GM10266 (cell line): ENCODE measurements around the gene MAST1.
"Not testable (repeated sequence)": the region's sequence is repeated elsewhere in the genome, so short reads cannot be mapped to it uniquely, and the experiment has no call there.

ENCODE experiments used
- DNase-seq: peaks from one replicate; pipeline ENCODE4 v3.0.0; 2012; ENCODE audit errors: extremely low spot score
- TF ChIP-seq, protein P1 (sequence below): IDR thresholded peaks from 2 replicates; pipeline ENCODE4 v1.5.1; 2012; ENCODE audit warnings: mild to moderate bottlenecking, low read depth; ENCODE audit not compliant: control insufficient read depth, insufficient read depth; ENCODE audit errors: missing control alignments

MAST1 gene

GRCh38 chr19:12804051-12804450, 34.3 kb upstream of the MAST1 start:
- TF ChIP-seq, protein P1, sequence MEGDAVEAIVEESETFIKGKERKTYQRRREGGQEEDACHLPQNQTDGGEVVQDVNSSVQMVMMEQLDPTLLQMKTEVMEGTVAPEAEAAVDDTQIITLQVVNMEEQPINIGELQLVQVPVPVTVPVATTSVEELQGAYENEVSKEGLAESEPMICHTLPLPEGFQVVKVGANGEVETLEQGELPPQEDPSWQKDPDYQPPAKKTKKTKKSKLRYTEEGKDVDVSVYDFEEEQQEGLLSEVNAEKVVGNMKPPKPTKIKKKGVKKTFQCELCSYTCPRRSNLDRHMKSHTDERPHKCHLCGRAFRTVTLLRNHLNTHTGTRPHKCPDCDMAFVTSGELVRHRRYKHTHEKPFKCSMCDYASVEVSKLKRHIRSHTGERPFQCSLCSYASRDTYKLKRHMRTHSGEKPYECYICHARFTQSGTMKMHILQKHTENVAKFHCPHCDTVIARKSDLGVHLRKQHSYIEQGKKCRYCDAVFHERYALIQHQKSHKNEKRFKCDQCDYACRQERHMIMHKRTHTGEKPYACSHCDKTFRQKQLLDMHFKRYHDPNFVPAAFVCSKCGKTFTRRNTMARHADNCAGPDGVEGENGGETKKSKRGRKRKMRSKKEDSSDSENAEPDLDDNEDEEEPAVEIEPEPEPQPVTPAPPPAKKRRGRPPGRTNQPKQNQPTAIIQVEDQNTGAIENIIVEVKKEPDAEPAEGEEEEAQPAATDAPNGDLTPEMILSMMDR, result no peak
- no peak for DNase-seq

GRCh38 chr19:12806242-12807081, 31.9 kb upstream of the MAST1 start, which contains the start of gene RNASEH2A:
TSS of gene RNASEH2A (plus strand) at chr19:12806584. CDS start at chr19:12806674, 90 bp downstream.
- TF ChIP-seq, protein P1, result no peak
- DNase-seq, result peak; percentile 97

DNA sequence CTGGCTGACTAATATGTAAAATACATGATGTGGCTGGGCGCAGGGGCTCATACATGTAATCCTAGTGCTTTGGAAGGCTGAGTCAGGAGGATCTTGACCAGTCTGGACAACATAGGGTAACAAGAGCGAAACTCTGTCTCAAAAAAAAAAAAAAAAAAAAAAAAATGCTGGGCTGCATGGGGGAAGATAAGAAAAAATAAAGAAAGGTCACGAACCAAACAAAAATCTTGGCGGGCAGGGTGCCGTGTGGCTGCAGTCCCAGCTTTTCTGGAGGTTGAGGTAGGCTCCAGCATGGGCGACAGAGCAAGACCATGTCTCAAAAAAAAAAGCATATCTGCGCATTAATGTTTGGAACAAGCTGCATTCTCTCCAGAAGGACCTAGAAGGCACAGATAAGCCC, 23.2 kb upstream of the MAST1 start:
- DNase-seq, result no peak
- TF ChIP-seq, protein P1, result no peak

DNA sequence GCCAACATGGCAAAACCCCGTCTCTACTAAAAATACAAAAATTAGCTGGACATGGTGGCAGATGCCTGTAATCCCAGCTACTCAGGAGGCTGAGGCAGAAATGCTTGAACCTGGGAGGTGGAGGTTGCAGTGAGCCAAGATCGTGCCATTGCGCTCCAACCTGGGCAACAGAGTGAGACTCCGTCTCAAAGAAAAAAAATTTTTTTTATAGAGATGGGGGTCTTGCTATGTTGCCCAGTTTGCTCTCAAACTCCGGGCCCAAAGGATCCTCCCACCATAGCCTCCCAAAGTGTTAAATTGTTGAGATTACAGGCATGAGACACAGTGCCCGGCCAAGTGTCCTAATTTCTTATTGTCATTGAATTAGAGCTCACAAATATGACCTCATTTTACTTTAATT, 21.1 kb upstream of the MAST1 start:
- DNase-seq, result not testable (repeated sequence)

- DNase-seq, result not testable (repeated sequence)
These were observed 20.5 kb upstream of the MAST1 start for GRCh38 chr19:12817810-12818209.

DNA sequence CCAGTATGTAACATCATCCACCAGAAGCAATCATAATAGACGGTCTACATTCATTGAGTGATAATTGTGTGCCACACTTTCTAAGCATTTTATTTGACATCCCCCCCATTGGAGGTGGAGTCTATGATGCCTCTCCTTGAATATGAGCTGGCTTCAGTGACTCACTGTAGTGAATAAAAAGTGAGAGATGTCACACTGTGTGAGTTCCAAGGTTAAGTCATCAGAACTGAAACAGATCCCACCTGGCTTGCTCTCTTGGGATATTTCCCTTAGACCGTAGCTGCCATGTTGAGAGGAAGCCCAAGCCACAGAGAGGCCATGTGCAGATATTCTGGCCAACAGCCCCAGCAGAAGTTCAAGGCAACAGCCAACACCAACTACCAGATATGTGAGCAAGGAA, 16.6 kb upstream of the MAST1 start:
- no peak for DNase-seq
- TF ChIP-seq, protein P1, result no peak

DNA sequence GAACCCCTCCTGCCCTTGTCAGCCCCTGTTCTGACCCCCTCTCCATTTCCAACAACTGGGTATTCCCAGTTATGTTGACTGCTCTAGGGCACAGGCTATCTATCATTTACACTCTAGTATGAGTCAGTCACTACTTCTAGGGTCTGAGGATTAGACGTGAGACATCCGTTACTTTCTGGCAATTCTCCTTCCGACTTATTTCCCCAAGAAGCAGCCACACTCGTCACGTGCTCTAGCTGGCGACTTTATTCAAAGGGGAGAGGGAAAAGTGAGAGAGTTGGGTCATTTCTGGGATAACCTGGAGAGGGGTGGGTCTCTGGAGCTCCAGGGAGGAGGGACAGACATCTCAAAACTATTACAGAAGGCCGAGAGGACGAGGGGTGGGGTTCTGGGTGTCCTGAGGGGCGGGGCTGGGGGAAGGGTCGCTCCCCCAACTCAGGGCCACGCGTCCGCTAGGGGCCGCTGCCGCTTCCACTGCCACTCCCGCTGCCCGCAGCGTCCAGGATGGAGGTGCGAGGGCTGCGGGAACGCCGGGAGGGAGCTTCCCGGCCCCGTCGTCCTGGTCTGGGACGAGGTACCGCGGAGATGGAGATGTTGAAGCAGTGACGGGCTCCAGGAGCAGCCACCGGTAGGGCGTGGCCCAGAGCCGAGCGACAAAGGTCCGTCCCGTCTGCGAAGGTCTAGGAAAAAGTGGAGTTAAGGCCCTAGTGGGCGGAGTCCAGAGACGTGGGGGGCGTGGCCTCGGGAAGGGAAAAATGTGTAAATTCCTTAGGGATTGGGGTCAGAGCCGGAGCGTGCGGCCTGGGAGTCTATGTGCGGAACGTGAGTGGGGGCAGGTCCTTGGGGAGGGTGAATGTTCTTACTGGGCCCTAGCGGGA, 12.8 kb upstream of the MAST1 start:
- no peak for DNase-seq
- TF ChIP-seq, protein P1, result peak; percentile 41

DNA sequence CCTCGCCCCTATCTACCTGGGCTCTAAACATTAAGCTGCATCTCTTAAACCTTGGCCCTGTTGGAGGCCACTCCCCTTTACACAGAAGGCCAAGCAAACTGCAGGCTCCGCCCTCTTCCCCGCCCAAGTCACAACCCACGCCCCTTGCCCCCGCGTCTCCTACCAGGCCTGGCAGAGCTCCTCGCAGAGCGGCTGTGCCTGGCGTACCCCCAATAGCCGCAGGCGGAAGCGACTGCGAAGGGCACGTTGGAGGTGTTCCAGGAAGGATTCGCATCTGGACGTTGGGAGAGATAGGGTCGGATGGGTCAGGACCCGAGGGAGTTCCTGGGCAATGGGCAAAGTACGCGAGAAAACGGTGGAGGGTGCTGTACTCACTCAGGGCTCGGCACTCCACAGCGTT, 9.8 kb upstream of the MAST1 start:
- TF ChIP-seq, protein P1, result no peak

More for the DNA sequence above, 9.8 kb upstream of the MAST1 start:
- no peak for DNase-seq
